Kasumi-1 (cell line): ENCODE data around the gene HORMAD2.
"Not testable (repeated sequence)": the region's sequence is repeated elsewhere in the genome, so short reads cannot be mapped to it uniquely, and the experiment has no call there.

ENCODE experiments used
- DNase-seq, 2 experiments: peaks; one replicate each; lab custom pipeline; 2025; lab: John Stamatoyannopoulos, UW

The HORMAD2 gene

GRCh38 chr22:30211124-30211820 lies 131.0 kb downstream of the HORMAD2 start:
- DNase-seq, result no peak

- no peak for DNase-seq
Observed at GRCh38 chr22:30212363-30212995, 132.2 kb downstream of the HORMAD2 start.

GRCh38 chr22:30212996-30213441 lies 132.8 kb downstream of the HORMAD2 start:
- DNase-seq, result peak in 1 of 2 experiments; percentile 6

GRCh38 chr22:30214703-30215407 lies 134.6 kb downstream of the HORMAD2 start:
- no peak for DNase-seq

GRCh38 chr22:30216272-30216671 lies 136.0 kb downstream of the HORMAD2 start:
- not testable (repeated sequence) for DNase-seq

- no peak for DNase-seq
Observed at GRCh38 chr22:30216710-30217109, 136.4 kb downstream of the HORMAD2 start.

GRCh38 chr22:30217698-30218560 lies 137.7 kb downstream of the HORMAD2 start:
- DNase-seq, result no peak

GRCh38 chr22:30219049-30219654 lies 138.9 kb downstream of the HORMAD2 start:
- no peak for DNase-seq

- no peak for DNase-seq
Observed at GRCh38 chr22:30219668-30220278, 139.5 kb downstream of the HORMAD2 start.

- no peak for DNase-seq
Observed at GRCh38 chr22:30220338-30221012, 140.2 kb downstream of the HORMAD2 start.

- no peak for DNase-seq
Observed at GRCh38 chr22:30221121-30221992, 141.1 kb downstream of the HORMAD2 start.

- no peak for DNase-seq
Observed at GRCh38 chr22:30222321-30222720, 142.1 kb downstream of the HORMAD2 start.

GRCh38 chr22:30223303-30223702 lies 143.0 kb downstream of the HORMAD2 start:
- no peak for DNase-seq

GRCh38 chr22:30224161-30224857 lies 144.0 kb downstream of the HORMAD2 start:
- DNase-seq, result no peak

- DNase-seq, result no peak
Observed at GRCh38 chr22:30225220-30225927, 145.1 kb downstream of the HORMAD2 start.

- DNase-seq, result no peak
Observed at GRCh38 chr22:30226192-30226832, 146.0 kb downstream of the HORMAD2 start.
